ENCODE results near the gene CAND1. TPM values are rescaled to one million over a fixed set of nuclear protein-coding genes. Genes with fewer than 3 reads are reported as not detected.

The CAND1 gene
- total RNA-seq, 6 experiments from 2014 or later: 151 to 181 (median 165) TPM

DNA sequence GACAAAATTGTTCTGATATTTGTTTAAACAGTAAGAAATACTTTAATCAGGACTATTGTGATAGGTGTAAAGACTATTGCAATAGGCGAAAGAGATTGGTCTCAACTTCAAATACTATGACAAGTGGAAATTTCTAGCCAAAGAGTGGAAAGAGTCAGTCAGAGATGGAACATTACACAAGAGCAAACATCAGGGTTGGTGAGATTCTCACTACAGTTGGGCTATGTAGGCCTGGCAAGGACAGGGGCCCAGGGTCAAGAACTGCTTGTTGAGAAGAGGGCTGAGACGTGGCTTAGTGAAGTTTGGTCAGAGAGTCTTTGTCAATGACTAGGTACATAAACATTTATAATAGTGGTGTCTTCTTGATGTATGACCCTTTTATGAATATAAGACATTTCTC is 19.4 kb downstream of the CAND1 start:
- peaks cover 21% of the 10 kb centered on the region for H3K4me1 Mint-ChIP-seq (ENCODE audit: low read depth)
- H3K27me3 Mint-ChIP-seq (ENCODE audit: insufficient read depth): no peaks in the 10 kb centered on the region
- no peak overlapping the region for H3K4me3 Mint-ChIP-seq
- no peak for TF ChIP-seq CTCF (IDR thresholded peaks at IDR 0.05)
- H3K27ac Mint-ChIP-seq: no peak overlapping the region
- peaks cover 27% of the 10 kb centered on the region for H3K36me3 Mint-ChIP-seq (ENCODE audit: low read depth)
- no peak for DNase-seq
- no peaks in the 10 kb centered on the region for H3K9me3 Mint-ChIP-seq

DNA sequence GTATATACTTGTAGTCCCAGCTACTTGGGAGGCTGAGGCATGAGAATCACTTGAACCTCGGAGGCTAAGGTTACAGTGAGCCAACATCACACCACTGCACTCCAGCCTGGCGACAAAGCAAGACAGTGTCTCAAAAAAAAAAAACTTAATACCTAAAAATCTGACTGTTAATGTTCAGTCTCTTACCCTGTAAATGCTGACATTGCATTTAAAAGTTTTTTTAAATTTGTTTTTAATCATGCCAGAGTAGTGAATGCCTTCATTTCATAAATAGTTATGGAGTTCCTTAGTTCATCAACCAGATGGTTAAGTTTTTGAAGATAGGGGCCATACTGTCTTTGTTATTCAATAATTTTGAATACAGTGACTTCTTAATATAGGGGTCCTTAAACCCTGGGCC is 21.2 kb downstream of the CAND1 start:
- no peak for TF ChIP-seq CTCF (IDR thresholded peaks at IDR 0.05)
- no peak overlapping the region for H3K4me3 Mint-ChIP-seq
- H3K9me3 Mint-ChIP-seq: no peaks in the 10 kb centered on the region
- no peak overlapping the region for H3K27ac Mint-ChIP-seq
- H3K27me3 Mint-ChIP-seq (ENCODE audit: insufficient read depth): no peaks in the 10 kb centered on the region
- H3K36me3 Mint-ChIP-seq (ENCODE audit: low read depth): peaks cover 35% of the 10 kb centered on the region
- DNase-seq: no peak
- peaks cover 21% of the 10 kb centered on the region for H3K4me1 Mint-ChIP-seq (ENCODE audit: low read depth)

GRCh38 chr12:67299526-67299925 is 30.4 kb downstream of the CAND1 start:
- no peak for TF ChIP-seq CTCF (IDR thresholded peaks at IDR 0.05)
- Mint-ChIP-seq H3K4me1 (ENCODE audit: low read depth) (peaks cover 16% of the 10 kb centered on the region), H3K27me3 (ENCODE audit: insufficient read depth) (no peaks in the 10 kb centered on the region), H3K4me3 (no peak overlapping the region), H3K9me3 (no peaks in the 10 kb centered on the region), H3K36me3 (ENCODE audit: low read depth) (peaks cover 67% of the 10 kb centered on the region), H3K27ac (no peak overlapping the region)
- DNase-seq: no peak

GRCh38 chr12:67299926-67300325 is 30.8 kb downstream of the CAND1 start:
- peaks cover 64% of the 10 kb centered on the region for H3K36me3 Mint-ChIP-seq (ENCODE audit: low read depth)
- H3K4me1 Mint-ChIP-seq (ENCODE audit: low read depth): peaks cover 16% of the 10 kb centered on the region
- DNase-seq: no peak
- H3K4me3 Mint-ChIP-seq: no peak overlapping the region
- no peaks in the 10 kb centered on the region for H3K27me3 Mint-ChIP-seq (ENCODE audit: insufficient read depth)
- no peaks in the 10 kb centered on the region for H3K9me3 Mint-ChIP-seq
- no peak for TF ChIP-seq CTCF (IDR thresholded peaks at IDR 0.05)
- H3K27ac Mint-ChIP-seq: no peak overlapping the region

- Mint-ChIP-seq H3K4me3 (no peak overlapping the region), H3K27me3 (ENCODE audit: insufficient read depth) (no peaks in the 10 kb centered on the region), H3K9me3 (no peaks in the 10 kb centered on the region), H3K36me3 (ENCODE audit: low read depth) (peaks cover 64% of the 10 kb centered on the region), H3K27ac (no peak overlapping the region), H3K4me1 (ENCODE audit: low read depth) (0 out of 2 replicates have a peak, but pooled peaks cover 9% of the 10 kb centered on the region)
- TF ChIP-seq CTCF (IDR thresholded peaks at IDR 0.05): no peak
- no peak for DNase-seq
Observed at GRCh38 chr12:67302162-67302561, 33.0 kb downstream of the CAND1 start.

DNA sequence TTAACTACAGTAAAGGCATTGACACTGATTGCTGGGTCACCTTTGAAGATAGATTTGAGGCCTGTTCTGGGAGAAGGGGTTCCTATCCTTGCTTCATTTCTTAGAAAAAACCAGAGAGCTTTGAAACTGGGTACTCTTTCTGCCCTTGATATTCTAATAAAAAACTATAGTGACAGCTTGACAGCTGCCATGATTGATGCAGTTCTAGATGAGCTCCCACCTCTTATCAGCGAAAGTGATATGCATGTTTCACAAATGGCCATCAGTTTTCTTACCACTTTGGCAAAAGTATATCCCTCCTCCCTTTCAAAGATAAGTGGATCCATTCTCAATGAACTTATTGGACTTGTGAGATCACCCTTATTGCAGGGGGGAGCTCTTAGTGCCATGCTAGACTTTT is 36.4 kb downstream of the CAND1 start:
- no peaks in the 10 kb centered on the region for H3K9me3 Mint-ChIP-seq
- no peak for TF ChIP-seq CTCF (IDR thresholded peaks at IDR 0.05)
- no peak overlapping the region for H3K4me3 Mint-ChIP-seq
- no peak overlapping the region for H3K27ac Mint-ChIP-seq
- H3K4me1 Mint-ChIP-seq (ENCODE audit: low read depth): 0 out of 2 replicates have a peak, but pooled peaks cover 9% of the 10 kb centered on the region
- peaks cover 66% of the 10 kb centered on the region for H3K36me3 Mint-ChIP-seq (ENCODE audit: low read depth)
- no peaks in the 10 kb centered on the region for H3K27me3 Mint-ChIP-seq (ENCODE audit: insufficient read depth)
- DNase-seq: no peak
